ENCODE results near the gene FLYWCH2. TPM values are rescaled to one million over a fixed set of nuclear protein-coding genes. Genes with fewer than 3 reads are reported as not detected.

FLYWCH2 gene
- total and polyA plus RNA-seq, 9 of the 15 experiments (the other 6 are each of a cell fraction or from before 2014, with no cell fraction given), result 0.70 to 55.5 (median 7.6) TPM

- no peak for TF ChIP-seq LEF1 (IDR thresholded peaks at IDR 0.05)
- no peak for TF ChIP-seq ZBTB34 (CRISPR knock-in tag; IDR thresholded peaks at IDR 0.05)
- TF ChIP-seq CXXC5 (CRISPR knock-in tag; IDR thresholded peaks at IDR 0.05), result peak; percentile 22
- TF ChIP-seq TFAP4 (CRISPR knock-in tag; IDR thresholded peaks at IDR 0.05; ENCODE audit: borderline replicate concordance), result peak; percentile 84
- TF ChIP-seq ETV1 (tag; conservative IDR thresholded peaks at IDR 0.05; ENCODE audit: low read depth), result 0 out of 2 replicates have a peak, but pooled peaks have one; percentile 35
- TF ChIP-seq, protein P1, sequence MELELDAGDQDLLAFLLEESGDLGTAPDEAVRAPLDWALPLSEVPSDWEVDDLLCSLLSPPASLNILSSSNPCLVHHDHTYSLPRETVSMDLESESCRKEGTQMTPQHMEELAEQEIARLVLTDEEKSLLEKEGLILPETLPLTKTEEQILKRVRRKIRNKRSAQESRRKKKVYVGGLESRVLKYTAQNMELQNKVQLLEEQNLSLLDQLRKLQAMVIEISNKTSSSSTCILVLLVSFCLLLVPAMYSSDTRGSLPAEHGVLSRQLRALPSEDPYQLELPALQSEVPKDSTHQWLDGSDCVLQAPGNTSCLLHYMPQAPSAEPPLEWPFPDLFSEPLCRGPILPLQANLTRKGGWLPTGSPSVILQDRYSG (tag; conservative IDR thresholded peaks at IDR 0.05; ENCODE audit: low read depth), result 0 out of 2 replicates have a peak, but pooled peaks have one; percentile 31
- TF ChIP-seq ZC3H4 (CRISPR knock-in tag; IDR thresholded peaks at IDR 0.05; ENCODE audit: borderline replicate concordance), result peak; percentile 86; the same call in 1 of the 2 replicates
- TF ChIP-seq GTF2E2 (tag; IDR thresholded peaks at IDR 0.05), result peak; percentile 48; the same call in 1 of the 2 replicates
- peak; percentile 47 to 81 for TF ChIP-seq MAZ (CRISPR knock-in tag; conservative IDR thresholded peaks at IDR 0.05 in 1 of 2, IDR thresholded peaks at IDR 0.05 in 1 of 2)
- no peak for TF ChIP-seq MLX (CRISPR knock-in tag; conservative IDR thresholded peaks at IDR 0.05)
- TF ChIP-seq CTBP1 (IDR thresholded peaks at IDR 0.05; ENCODE audit: borderline replicate concordance), result peak; percentile 69
- TF ChIP-seq ZNF408 (CRISPR knock-in tag; IDR thresholded peaks at IDR 0.05; ENCODE audit: low read depth), result no peak
- peak; percentile 22 for TF ChIP-seq TAF9B (IDR thresholded peaks at IDR 0.05; ENCODE audit: partially characterized antibody)
- TF ChIP-seq CTCF (IDR thresholded peaks at IDR 0.05 in 2 of 3, conservative IDR thresholded peaks at IDR 0.05 in 1 of 3; ENCODE audit: insufficient read depth in 2 of 3, low read depth in 1 of 3, low read length in 3 of 3), result peak; percentile 91 to 94 (median 92)
Observed at GRCh38 chr16:2904100-2904921, 21.3 kb downstream of the FLYWCH2 start (continued).
